Smooth muscle cell (in vitro differentiated cells): Measurements from ENCODE around the gene PDF. TPM values are rescaled to one million over a fixed set of nuclear protein-coding genes. Genes with fewer than 3 reads are reported as not detected.

Experiments
- DNase-seq: peaks from one replicate; lab custom pipeline; 2025; ENCODE audit not compliant: unreplicated experiment; lab: John Stamatoyannopoulos, UW
- H2AFZ ChIP-seq: fragments of 200-600 bp; sonication (generic); 2 replicates; pipeline ENCODE4 v1.6.0; 2016; ENCODE audit warnings: antibody characterized with exemption, low read depth, mild to moderate bottlenecking
- H3F3A ChIP-seq: fragments of 200-600 bp; sonication (generic); 2 replicates; pipeline ENCODE4 v1.6.0; 2017; ENCODE audit warnings: antibody characterized with exemption, low read depth
- H3K27ac ChIP-seq: fragments of 200-600 bp; sonication (generic); 2 replicates; pipeline ENCODE4 v1.5.1; 2016; ENCODE audit warnings: low read depth, mild to moderate bottlenecking
- H3K27me3 ChIP-seq: fragments of 200-600 bp; sonication (generic); 2 replicates; pipeline ENCODE4 v1.6.1; 2016; ENCODE audit warnings: low read depth, mild to moderate bottlenecking
- H3K36me3 ChIP-seq: fragments of 200-600 bp; sonication (generic); 2 replicates; pipeline ENCODE4 v1.5.1; 2016; ENCODE audit warnings: low read depth
- H3K4me1 ChIP-seq: fragments of 200-600 bp; sonication (generic); 2 replicates; pipeline ENCODE4 v1.5.1; 2016; ENCODE audit warnings: low read depth
- H3K4me2 ChIP-seq: fragments of 200-600 bp; sonication (generic); 2 replicates; pipeline ENCODE4 v1.6.0; 2016; ENCODE audit warnings: mild to moderate bottlenecking
- H3K4me3 ChIP-seq: fragments of 200-600 bp; sonication (generic); 2 replicates; pipeline ENCODE4 v1.5.1; 2016; ENCODE audit warnings: mild to moderate bottlenecking
- H3K79me2 ChIP-seq: fragments of 200-600 bp; sonication (generic); 2 replicates; pipeline ENCODE4 v1.6.0; 2016; ENCODE audit warnings: low read depth, mild to moderate bottlenecking
- H3K9ac ChIP-seq: fragments of 200-600 bp; sonication (generic); 2 replicates; pipeline ENCODE4 v1.6.0; 2016; ENCODE audit warnings: low read depth
- H3K9me3 ChIP-seq: fragments of 200-600 bp; sonication (generic); replicated peaks from 2 replicates; pipeline ENCODE4 v1.5.1; 2016; ENCODE audit warnings: low read depth
- H4K20me1 ChIP-seq: fragments of 200-600 bp; sonication (generic); 2 replicates; pipeline ENCODE4 v1.6.0; 2016; ENCODE audit warnings: low read depth
- WGBS: methylation state at CpG from one replicate; pipeline ENCODE4 v1.1.7; 2016; ENCODE audit warnings: low lambda C conversion rate; 5-methylcytosine and 5-hydroxymethylcytosine counted together
- polyA plus RNA-seq: library from polyadenylated mRNA; unstranded; fragments of >200 nt; fragmentation: Nextera tagmentation; extraction: Ambion mirVana; gene quantifications from 2 replicates; pipeline ENCODE4 v1.2.1, GENCODE V29; 2016
- total RNA-seq: library from RNA; depleted of rRNA; stranded (reverse); fragments of >200 nt; gene quantifications from 2 replicates; pipeline ENCODE4 v1.2.3, GENCODE V29; 2014
- TF ChIP-seq, protein P1 (sequence below): fragments of 200-600 bp; sonication (generic); IDR thresholded peaks from 2 replicates; pipeline ENCODE4 v1.5.1; 2017; ENCODE audit warnings: borderline replicate concordance, mild to moderate bottlenecking, antibody characterized with exemption; ENCODE audit not compliant: insufficient read depth, poor library complexity, severe bottlenecking

Gene PDF
- total and polyA plus RNA-seq, 2 experiments from 2014 or later, result 4.4 to 5.4 TPM

- Histone ChIP-seq H2AFZ (no peak overlapping the region), H3K9ac (no peak overlapping the region), H3K27ac (no peak overlapping the region), H3F3A (peaks cover 7% of the 10 kb centered on the region), H3K4me3 (no peak overlapping the region), H3K27me3 (no peaks in the 10 kb centered on the region), H3K4me2 (no peak overlapping the region), H3K79me2 (peaks cover 9% of the 10 kb centered on the region), H4K20me1 (peaks cover 5% of the 10 kb centered on the region), H3K36me3 (no peaks in the 10 kb centered on the region), H3K4me1 (peaks cover 2% of the 10 kb centered on the region), H3K9me3 (no peaks in the 10 kb centered on the region)
- no peak for DNase-seq
- TF ChIP-seq, protein P1, sequence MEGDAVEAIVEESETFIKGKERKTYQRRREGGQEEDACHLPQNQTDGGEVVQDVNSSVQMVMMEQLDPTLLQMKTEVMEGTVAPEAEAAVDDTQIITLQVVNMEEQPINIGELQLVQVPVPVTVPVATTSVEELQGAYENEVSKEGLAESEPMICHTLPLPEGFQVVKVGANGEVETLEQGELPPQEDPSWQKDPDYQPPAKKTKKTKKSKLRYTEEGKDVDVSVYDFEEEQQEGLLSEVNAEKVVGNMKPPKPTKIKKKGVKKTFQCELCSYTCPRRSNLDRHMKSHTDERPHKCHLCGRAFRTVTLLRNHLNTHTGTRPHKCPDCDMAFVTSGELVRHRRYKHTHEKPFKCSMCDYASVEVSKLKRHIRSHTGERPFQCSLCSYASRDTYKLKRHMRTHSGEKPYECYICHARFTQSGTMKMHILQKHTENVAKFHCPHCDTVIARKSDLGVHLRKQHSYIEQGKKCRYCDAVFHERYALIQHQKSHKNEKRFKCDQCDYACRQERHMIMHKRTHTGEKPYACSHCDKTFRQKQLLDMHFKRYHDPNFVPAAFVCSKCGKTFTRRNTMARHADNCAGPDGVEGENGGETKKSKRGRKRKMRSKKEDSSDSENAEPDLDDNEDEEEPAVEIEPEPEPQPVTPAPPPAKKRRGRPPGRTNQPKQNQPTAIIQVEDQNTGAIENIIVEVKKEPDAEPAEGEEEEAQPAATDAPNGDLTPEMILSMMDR, result no peak
- WGBS, result 61% methylated on average over 1 of the region's 1 CpG
These were observed 23.3 kb downstream of the PDF start for GRCh38 chr16:69307091-69307490.

DNA sequence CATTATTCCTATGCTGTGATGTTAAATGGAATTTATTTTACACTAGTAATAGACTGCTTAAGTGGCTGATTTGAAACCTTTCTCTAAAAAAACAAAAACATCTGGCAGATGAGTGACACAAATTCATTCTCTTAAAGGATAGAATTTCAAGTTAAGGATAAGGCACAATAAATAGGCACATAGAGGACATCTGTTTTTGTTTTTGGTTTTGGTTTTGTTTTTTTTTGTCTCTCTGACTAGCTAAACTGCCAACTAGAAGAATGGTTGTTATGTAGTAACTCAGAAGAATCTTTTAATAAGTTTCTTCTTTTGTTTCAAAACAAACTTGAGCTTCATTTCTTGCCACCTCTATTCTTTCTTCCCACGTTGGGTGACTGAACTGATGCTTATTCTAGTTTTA is 24.4 kb downstream of the PDF start:
- Histone ChIP-seq H3K79me2 (no peaks in the 10 kb centered on the region), H4K20me1 (no peaks in the 10 kb centered on the region), H3K36me3 (peaks cover 1% of the 10 kb centered on the region), H3F3A (peaks cover 7% of the 10 kb centered on the region), H3K4me2 (no peak overlapping the region), H3K27ac (no peak overlapping the region), H2AFZ (no peak overlapping the region), H3K4me3 (no peak overlapping the region), H3K4me1 (no peaks in the 10 kb centered on the region), H3K27me3 (no peaks in the 10 kb centered on the region), H3K9me3 (no peaks in the 10 kb centered on the region), H3K9ac (no peak overlapping the region)
- TF ChIP-seq, protein P1, result no peak
- WGBS, result 75% methylated on average over 1 of the region's 1 CpG
- DNase-seq, result no peak

- no peaks in the 10 kb centered on the region for H3K9me3 ChIP-seq
- WGBS, result 95% methylated on average over 4 of the region's 4 CpGs
- no peak for DNase-seq
These were observed 28.1 kb downstream of the PDF start for GRCh38 chr16:69302301-69302700.

DNA sequence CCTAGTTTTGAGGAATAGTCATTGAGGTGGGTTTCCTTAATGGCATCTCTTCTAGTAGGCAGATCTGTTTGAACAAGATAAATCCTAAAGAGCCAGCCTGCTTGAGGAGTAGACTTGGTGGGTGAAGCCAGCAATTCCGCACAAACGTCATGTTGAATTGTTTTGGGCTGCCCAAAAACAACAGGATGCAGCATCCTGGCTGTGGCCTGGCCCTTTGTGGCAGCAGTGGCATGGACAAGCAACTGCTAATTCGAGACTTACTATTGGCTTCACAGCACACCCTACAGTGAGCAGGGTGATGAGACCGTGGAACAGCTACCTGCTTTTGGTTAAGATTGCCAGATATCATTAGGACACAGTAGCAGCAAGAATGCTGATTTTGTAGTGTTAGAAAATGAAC is 28.5 kb downstream of the PDF start:
- no peak overlapping the region for H2AFZ ChIP-seq
- no peaks in the 10 kb centered on the region for H3K4me1 ChIP-seq
- no peak for DNase-seq
- no peaks in the 10 kb centered on the region for H3F3A ChIP-seq
- no peaks in the 10 kb centered on the region for H3K27me3 ChIP-seq
- no peaks in the 10 kb centered on the region for H4K20me1 ChIP-seq
- 95% methylated on average over 4 of the region's 4 CpGs for WGBS
- H3K36me3 ChIP-seq, result peaks cover 4% of the 10 kb centered on the region
- H3K9me3 ChIP-seq, result no peaks in the 10 kb centered on the region
- H3K4me3 ChIP-seq, result no peak overlapping the region
- no peak overlapping the region for H3K9ac ChIP-seq
- TF ChIP-seq, protein P1, result no peak
- no peaks in the 10 kb centered on the region for H3K79me2 ChIP-seq
- no peak overlapping the region for H3K4me2 ChIP-seq
- no peak overlapping the region for H3K27ac ChIP-seq

More at GRCh38 chr16:69302301-69302700, 28.1 kb downstream of the PDF start:
- Histone ChIP-seq H3K9ac (no peak overlapping the region), H3F3A (no peaks in the 10 kb centered on the region), H3K79me2 (no peaks in the 10 kb centered on the region), H2AFZ (no peak overlapping the region), H3K36me3 (peaks cover 4% of the 10 kb centered on the region), H3K4me3 (no peak overlapping the region), H3K27ac (no peak overlapping the region), H3K4me2 (no peak overlapping the region), H3K27me3 (no peaks in the 10 kb centered on the region), H4K20me1 (no peaks in the 10 kb centered on the region), H3K4me1 (no peaks in the 10 kb centered on the region)
- TF ChIP-seq, protein P1, result no peak
